Keratinocyte (primary cell): ENCODE measurements around the gene DNMT3A. TPM values are rescaled to one million over a fixed set of nuclear protein-coding genes. Genes with fewer than 3 reads are reported as not detected.

ENCODE experiments used
- DNase-seq: peaks from one replicate; pipeline ENCODE4 v3.0.0-alpha.2; 2011; ENCODE audit warnings: low read depth, missing footprints, low spot score
- FAIRE-seq: peaks from 2 replicates; lab custom pipeline; 2011; peaks lifted over from hg19 to GRCh38; lab: Jason Lieb, UNC
- H2AFZ ChIP-seq: 2 replicates; pipeline ENCODE4 v1.6.0; 2012; ENCODE audit warnings: low read length, control low read depth, inconsistent platforms; ENCODE audit not compliant: control insufficient read depth
- H3K27ac ChIP-seq: 2 replicates; pipeline ENCODE4 v1.5.1; 2011; ENCODE audit warnings: low read length; ENCODE audit not compliant: control insufficient read depth, insufficient read depth
- H3K27me3 ChIP-seq: 3 replicates; pipeline ENCODE4 v1.6.0; 2011; ENCODE audit warnings: low read length; ENCODE audit not compliant: control insufficient read depth, insufficient read depth; ENCODE audit errors: extremely low read depth
- H3K36me3 ChIP-seq, 2 experiments: 2 replicates in 1 of 2; 3 replicates in 1 of 2; pipeline ENCODE4 v1.5.1; 2011; ENCODE audit warnings: low read length in 2 of 2, mild to moderate bottlenecking in 1 of 2; ENCODE audit not compliant: control insufficient read depth in 2 of 2, insufficient read depth in 2 of 2; ENCODE audit errors: extremely low read depth in 1 of 2
- H3K4me1 ChIP-seq: 3 replicates; pipeline ENCODE4 v1.5.1; 2011; ENCODE audit warnings: low read length; ENCODE audit not compliant: control insufficient read depth, insufficient read depth; ENCODE audit errors: extremely low read depth
- H3K4me2 ChIP-seq: 3 replicates; pipeline ENCODE4 v1.6.0; 2011; ENCODE audit warnings: low read depth, low read length; ENCODE audit not compliant: control insufficient read depth, insufficient read depth; ENCODE audit errors: extremely low read depth
- H3K4me3 ChIP-seq, 3 experiments: fragments of 200-600 bp in 1 of 3; sonication (generic) in 1 of 3; 2 replicates in 2 of 3; 3 replicates in 1 of 3; pipeline ENCODE4 v1.5.1; 2011 to 2016; ENCODE audit warnings: low read length in 3 of 3, mild to moderate bottlenecking in 3 of 3, control low read depth in 2 of 3, inconsistent platforms in 1 of 3, low read depth in 1 of 3, mixed read lengths in 1 of 3, mixed run types in 1 of 3, moderate library complexity in 1 of 3; ENCODE audit not compliant: control insufficient read depth in 2 of 3, insufficient read depth in 2 of 3; ENCODE audit errors: extremely low read depth in 1 of 3
- H3K79me2 ChIP-seq: 2 replicates; pipeline ENCODE4 v1.6.0; 2012; ENCODE audit warnings: low read length; ENCODE audit not compliant: control insufficient read depth, insufficient read depth
- H3K9ac ChIP-seq: 3 replicates; pipeline ENCODE4 v1.6.0; 2011; ENCODE audit warnings: low read length; ENCODE audit not compliant: control insufficient read depth, insufficient read depth; ENCODE audit errors: extremely low read depth
- H3K9me1 ChIP-seq: 3 replicates; pipeline ENCODE4 v1.6.0; 2011; ENCODE audit warnings: low read length; ENCODE audit not compliant: control insufficient read depth, insufficient read depth; ENCODE audit errors: extremely low read depth
- H3K9me3 ChIP-seq: 2 replicates; pipeline ENCODE4 v1.5.1; 2012; ENCODE audit warnings: low read depth, low read length; ENCODE audit not compliant: control insufficient read depth
- H4K20me1 ChIP-seq: 3 replicates; pipeline ENCODE4 v1.6.0; 2011; ENCODE audit warnings: low read length; ENCODE audit not compliant: control insufficient read depth, insufficient read depth; ENCODE audit errors: extremely low read depth
- EZH2 ChIP-seq: IDR thresholded peaks from one replicate; pipeline ENCODE4 v1.6.1; 2012; ENCODE audit warnings: inconsistent platforms, mild to moderate bottlenecking, low read length, moderate library complexity
- dilution Hi-C: fragments of 300-500 bp; cut with MboI; formaldehyde crosslinking; loops from one replicate; pipeline ENCODE4 v1.7.0; 2020; ENCODE audit warnings: low sequenced_read_pairs; ENCODE audit not compliant: extremely low pct_ligation_motif_present
- polyA plus RNA-seq, 5 experiments: library from polyadenylated mRNA; depleted of rRNA in 3 of 5; stranded (reverse) in 3 of 5; stranded (forward) in 1 of 5; unstranded in 1 of 5; fragments of >200 nt; gene quantifications; 1 replicate in 1 of 5; 2 replicates in 3 of 5; 3 replicates in 1 of 5; pipeline versions ENCODE4 v1.2.1 to v1.2.3, GENCODE V29; 2011 to 2012; ENCODE audit warnings: missing spikeins in 2 of 5, low read depth in 1 of 5, low replicate concordance in 1 of 5
- TF ChIP-seq, protein P1 (sequence below), 3 experiments: IDR thresholded peaks in 1 of 3; conservative IDR thresholded peaks in 1 of 3; optimal IDR thresholded peaks in 1 of 3; 2 replicates in 2 of 3; 3 replicates in 1 of 3; pipeline versions ENCODE3 to v1.5.1; 2011; ENCODE audit warnings: low read length in 3 of 3, mild to moderate bottlenecking in 3 of 3, moderate library complexity in 2 of 3, control low read depth in 1 of 3, inconsistent platforms in 1 of 3; ENCODE audit not compliant: insufficient read depth in 2 of 3; ENCODE audit errors: extremely low read depth in 1 of 3

Gene DNMT3A
- polyA plus RNA-seq, 1 donor (not counting 4 experiments of a cell fraction or from before 2014, with no cell fraction given) = 1.5 TPM

- FAIRE-seq = no peak
- dilution Hi-C loops = no loop called here
- no peak overlapping the region for H3K9ac ChIP-seq
- H3K79me2 ChIP-seq = no peaks in the 10 kb centered on the region
- no peak overlapping the region for H2AFZ ChIP-seq
- H3K27ac ChIP-seq = no peak overlapping the region
- DNase-seq = no peak
- no peak overlapping the region for H3K4me3 ChIP-seq
- TF ChIP-seq, protein P1, sequence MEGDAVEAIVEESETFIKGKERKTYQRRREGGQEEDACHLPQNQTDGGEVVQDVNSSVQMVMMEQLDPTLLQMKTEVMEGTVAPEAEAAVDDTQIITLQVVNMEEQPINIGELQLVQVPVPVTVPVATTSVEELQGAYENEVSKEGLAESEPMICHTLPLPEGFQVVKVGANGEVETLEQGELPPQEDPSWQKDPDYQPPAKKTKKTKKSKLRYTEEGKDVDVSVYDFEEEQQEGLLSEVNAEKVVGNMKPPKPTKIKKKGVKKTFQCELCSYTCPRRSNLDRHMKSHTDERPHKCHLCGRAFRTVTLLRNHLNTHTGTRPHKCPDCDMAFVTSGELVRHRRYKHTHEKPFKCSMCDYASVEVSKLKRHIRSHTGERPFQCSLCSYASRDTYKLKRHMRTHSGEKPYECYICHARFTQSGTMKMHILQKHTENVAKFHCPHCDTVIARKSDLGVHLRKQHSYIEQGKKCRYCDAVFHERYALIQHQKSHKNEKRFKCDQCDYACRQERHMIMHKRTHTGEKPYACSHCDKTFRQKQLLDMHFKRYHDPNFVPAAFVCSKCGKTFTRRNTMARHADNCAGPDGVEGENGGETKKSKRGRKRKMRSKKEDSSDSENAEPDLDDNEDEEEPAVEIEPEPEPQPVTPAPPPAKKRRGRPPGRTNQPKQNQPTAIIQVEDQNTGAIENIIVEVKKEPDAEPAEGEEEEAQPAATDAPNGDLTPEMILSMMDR (optimal IDR thresholded peaks at IDR 0.05 in 1 of 3, IDR thresholded peaks at IDR 0.05 in 1 of 3, conservative IDR thresholded peaks at IDR 0.05 in 1 of 3; ENCODE audit: extremely low read depth in 1 of 3, insufficient read depth in 2 of 3, low read length in 3 of 3) = no peak
- TF ChIP-seq EZH2 = no peak
- no peaks in the 10 kb centered on the region for H3K27me3 ChIP-seq
- no peaks in the 10 kb centered on the region for H4K20me1 ChIP-seq
- no peaks in the 10 kb centered on the region for H3K36me3 ChIP-seq
- no peak overlapping the region for H3K4me2 ChIP-seq
- H3K9me3 ChIP-seq = no peaks in the 10 kb centered on the region
- no peaks in the 10 kb centered on the region for H3K4me1 ChIP-seq
- H3K9me1 ChIP-seq = no peaks in the 10 kb centered on the region
Measured at GRCh38 chr2:25286723-25287483, 54.8 kb downstream of the DNMT3A start.

DNA sequence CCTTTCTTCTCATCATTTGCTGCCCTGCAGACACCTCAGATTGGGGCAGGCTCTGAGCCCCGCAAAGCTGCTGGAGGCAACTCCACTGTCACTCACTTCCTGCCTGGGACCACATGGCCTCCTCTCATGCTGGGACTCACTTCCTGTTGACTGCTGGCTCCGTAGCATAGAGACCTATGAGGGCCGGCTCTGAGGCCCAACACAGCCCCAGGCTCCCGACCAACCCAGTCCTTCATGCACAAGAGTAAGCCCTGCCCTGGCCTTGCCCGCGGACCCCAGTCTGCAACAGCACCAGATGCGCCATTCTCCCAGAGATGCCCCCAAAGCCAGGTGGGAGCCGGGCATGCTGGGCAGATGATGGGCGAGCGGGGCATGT is 55.7 kb downstream of the DNMT3A start:
- dilution Hi-C loops = no loop called here
- Histone ChIP-seq H3K36me3 (no peaks in the 10 kb centered on the region), H3K79me2 (no peaks in the 10 kb centered on the region), H3K4me3 (no peak overlapping the region), H3K4me2 (no peak overlapping the region), H3K27me3 (no peaks in the 10 kb centered on the region), H2AFZ (no peak overlapping the region), H3K9me3 (no peaks in the 10 kb centered on the region), H4K20me1 (no peaks in the 10 kb centered on the region), H3K9ac (no peak overlapping the region), H3K9me1 (no peaks in the 10 kb centered on the region), H3K4me1 (no peaks in the 10 kb centered on the region), H3K27ac (no peak overlapping the region)
- no peak for TF ChIP-seq EZH2
- TF ChIP-seq, protein P1 (optimal IDR thresholded peaks at IDR 0.05 in 1 of 3, IDR thresholded peaks at IDR 0.05 in 1 of 3, conservative IDR thresholded peaks at IDR 0.05 in 1 of 3; ENCODE audit: extremely low read depth in 1 of 3, insufficient read depth in 2 of 3, low read length in 3 of 3) = no peak
- FAIRE-seq (no peak), DNase-seq (no peak)
